Mesendoderm (in vitro differentiated cells): Measurements from ENCODE around the gene CPNE4.

Experiments
- DNase-seq: peaks from one replicate; pipeline ENCODE4 v3.0.0; 2013
- H2AK5ac ChIP-seq: 2 replicates; pipeline ENCODE4 v1.6.1; 2013; ENCODE audit warnings: low read length, inconsistent platforms
- H2BK120ac ChIP-seq: 2 replicates; pipeline ENCODE4 v1.6.1; 2013; ENCODE audit warnings: low read depth, mild to moderate bottlenecking, low read length, moderate library complexity, mixed read lengths
- H2BK15ac ChIP-seq: replicated peaks from 2 replicates; pipeline ENCODE4 v1.6.1; 2013; ENCODE audit warnings: low read depth, mild to moderate bottlenecking, moderate library complexity
- H2BK5ac ChIP-seq: 2 replicates; pipeline ENCODE4 v1.6.1; 2013; ENCODE audit warnings: low read length, inconsistent platforms
- H3K18ac ChIP-seq: 2 replicates; pipeline ENCODE4 v1.6.1; 2013; ENCODE audit warnings: mild to moderate bottlenecking, low read length, mixed read lengths
- H3K23ac ChIP-seq: one replicate; pipeline ENCODE4 v1.6.1; 2013; ENCODE audit warnings: low read length
- H3K27ac ChIP-seq: 2 replicates; pipeline ENCODE4 v1.5.1; 2013; ENCODE audit warnings: low read depth, mild to moderate bottlenecking, inconsistent platforms, low read length, moderate library complexity
- H3K27me3 ChIP-seq: 2 replicates; pipeline ENCODE4 v1.6.1; 2013; ENCODE audit warnings: low read length, control low read depth, mild to moderate bottlenecking, inconsistent platforms; ENCODE audit not compliant: insufficient read depth, poor library complexity
- H3K36me3 ChIP-seq: 2 replicates; pipeline ENCODE4 v1.6.1; 2013; ENCODE audit warnings: low read length, inconsistent platforms; ENCODE audit not compliant: control insufficient read depth, insufficient read depth
- H3K4ac ChIP-seq: one replicate; pipeline ENCODE4 v1.6.1; 2013; ENCODE audit warnings: low read depth, mild to moderate bottlenecking, low read length, moderate library complexity
- H3K4me1 ChIP-seq: 2 replicates; pipeline ENCODE4 v1.6.1; 2013; ENCODE audit warnings: low read depth, low read length, inconsistent platforms; ENCODE audit not compliant: control insufficient read depth
- H3K4me2 ChIP-seq: 2 replicates; pipeline ENCODE4 v1.6.1; 2013; ENCODE audit warnings: low read length
- H3K4me3 ChIP-seq: 2 replicates; pipeline ENCODE4 v1.5.1; 2013; ENCODE audit warnings: mild to moderate bottlenecking, low read length
- H3K56ac ChIP-seq: one replicate; pipeline ENCODE4 v1.6.1; 2013; ENCODE audit warnings: low read length
- H3K79me1 ChIP-seq: 2 replicates; pipeline ENCODE4 v1.6.1; 2013; ENCODE audit warnings: low read length, inconsistent platforms
- H3K79me2 ChIP-seq: 2 replicates; pipeline ENCODE4 v1.6.1; 2013; ENCODE audit warnings: mild to moderate bottlenecking, low read length; ENCODE audit not compliant: control insufficient read depth, insufficient read depth
- H3K9ac ChIP-seq: 2 replicates; pipeline ENCODE4 v1.6.1; 2013; ENCODE audit warnings: low read length, inconsistent platforms
- H4K5ac ChIP-seq: one replicate; pipeline ENCODE4 v1.6.1; 2013; ENCODE audit warnings: low read length
- H4K8ac ChIP-seq: one replicate; pipeline ENCODE4 v1.6.1; 2013; ENCODE audit warnings: low read depth, mild to moderate bottlenecking, control low read depth, low read length, moderate library complexity
- WGBS: extraction: QIAGEN DNeasy Blood & Tissue Kit; methylation state at CpG from one replicate; pipeline ENCODE4 v1.1.7; 2013; ENCODE audit warnings: low lambda C conversion rate, missing lambda C conversion rate; ENCODE audit not compliant: insufficient coverage; ENCODE audit errors: extremely low coverage; 5-methylcytosine and 5-hydroxymethylcytosine counted together

CPNE4 gene

DNA sequence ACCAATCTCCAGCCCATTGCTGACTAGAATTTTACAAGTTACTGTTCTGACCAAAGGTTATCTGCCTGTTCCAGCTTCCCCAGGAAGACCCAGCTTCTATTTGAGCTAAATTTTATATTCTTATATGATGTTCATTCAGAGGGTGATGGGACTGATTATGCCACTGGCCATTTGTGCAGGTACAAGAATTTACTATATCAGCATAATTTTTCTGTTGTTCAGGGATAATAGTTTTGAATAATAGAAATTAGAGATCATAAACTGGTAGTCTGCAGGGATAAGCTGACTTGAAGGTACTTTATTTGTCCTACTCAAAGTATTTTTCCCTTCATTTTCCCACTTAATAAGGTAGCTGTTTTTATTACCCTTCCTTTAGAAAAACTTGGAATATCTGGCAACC, 309.4 kb downstream of the CPNE4 start:
- no peak overlapping the region for H2BK15ac ChIP-seq
- peak overlapping the region; percentile 35 for H2BK120ac ChIP-seq
- H3K56ac ChIP-seq = no peak overlapping the region
- H3K27ac ChIP-seq = no peak overlapping the region
- H2BK5ac ChIP-seq = no peak overlapping the region
- H3K4me1 ChIP-seq = no peaks in the 10 kb centered on the region
- no peak for DNase-seq
- H4K8ac ChIP-seq = no peak overlapping the region
- no peak overlapping the region for H2AK5ac ChIP-seq
- no peak overlapping the region for H3K18ac ChIP-seq
- no peak overlapping the region for H3K4me3 ChIP-seq
- H3K27me3 ChIP-seq = no peaks in the 10 kb centered on the region
- H3K4me2 ChIP-seq = no peak overlapping the region
- no peaks in the 10 kb centered on the region for H3K79me2 ChIP-seq
- no peaks in the 10 kb centered on the region for H3K36me3 ChIP-seq
- no peaks in the 10 kb centered on the region for H3K79me1 ChIP-seq
- H3K23ac ChIP-seq = no peak overlapping the region
- H3K9ac ChIP-seq = no peak overlapping the region
- H4K5ac ChIP-seq = no peak overlapping the region
- H3K4ac ChIP-seq = no peak overlapping the region

DNA sequence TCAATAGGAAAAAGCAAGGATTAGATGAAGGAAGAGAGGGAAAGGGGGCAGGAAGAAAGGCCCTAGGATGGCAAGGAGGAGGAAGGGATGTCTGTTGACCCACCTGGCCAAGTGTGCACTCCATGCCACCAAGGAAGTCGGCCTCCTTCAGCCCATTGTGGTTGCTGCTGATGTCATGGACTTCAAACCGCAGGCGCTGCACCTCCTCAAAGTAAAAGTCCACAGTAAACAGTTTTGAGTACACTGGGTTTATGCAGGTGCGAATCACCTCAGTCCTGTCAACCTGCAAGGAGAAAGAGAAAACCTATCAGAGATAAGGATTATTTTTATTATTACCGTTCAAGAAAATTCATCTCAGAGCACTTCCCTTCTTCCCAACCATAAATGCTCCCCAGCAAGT, 311.5 kb downstream of the CPNE4 start:
- Histone ChIP-seq H2AK5ac (no peak overlapping the region), H4K5ac (no peak overlapping the region), H3K4me2 (no peak overlapping the region), H2BK15ac (no peak overlapping the region), H3K4me3 (no peak overlapping the region), H4K8ac (no peak overlapping the region), H3K79me1 (no peaks in the 10 kb centered on the region), H3K4ac (no peak overlapping the region), H3K36me3 (no peaks in the 10 kb centered on the region), H3K27ac (no peak overlapping the region), H3K56ac (no peak overlapping the region), H2BK5ac (no peak overlapping the region), H3K18ac (no peak overlapping the region), H2BK120ac (no peak overlapping the region), H3K23ac (no peak overlapping the region), H3K79me2 (no peaks in the 10 kb centered on the region), H3K9ac (no peak overlapping the region), H3K27me3 (no peaks in the 10 kb centered on the region), H3K4me1 (no peaks in the 10 kb centered on the region)
- DNase-seq = no peak
- no CpG with 5 or more reads among the region's 5 CpGs for WGBS

DNA sequence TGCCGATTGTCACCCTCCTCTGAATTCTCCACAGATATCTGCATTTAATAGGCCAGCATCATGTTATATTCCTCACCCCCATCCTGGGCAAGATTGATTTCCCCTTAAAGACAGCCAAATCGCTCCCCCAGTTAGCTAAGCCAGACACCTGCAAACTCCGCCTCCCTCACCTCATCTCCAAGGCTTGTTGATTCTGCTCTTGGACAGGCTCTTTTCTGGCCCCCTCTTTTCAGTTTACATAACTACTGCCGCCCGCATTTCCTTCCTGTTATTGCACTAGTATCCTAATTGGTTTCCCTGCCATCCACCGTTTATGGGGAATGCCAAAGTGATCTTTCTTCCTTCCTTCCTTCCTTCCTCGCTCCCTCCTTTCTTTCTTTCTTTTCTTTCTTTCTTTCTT, 317.3 kb downstream of the CPNE4 start:
- Histone ChIP-seq H3K4ac (no peak overlapping the region), H3K4me3 (no peak overlapping the region), H3K4me2 (no peak overlapping the region), H4K5ac (no peak overlapping the region), H3K23ac (no peak overlapping the region), H3K79me2 (no peaks in the 10 kb centered on the region), H2BK15ac (no peak overlapping the region), H2BK120ac (no peak overlapping the region), H3K27me3 (no peaks in the 10 kb centered on the region), H3K18ac (no peak overlapping the region), H3K56ac (no peak overlapping the region), H2BK5ac (no peak overlapping the region), H2AK5ac (no peak overlapping the region), H3K27ac (no peak overlapping the region), H3K36me3 (no peaks in the 10 kb centered on the region), H3K4me1 (peaks cover 11% of the 10 kb centered on the region), H3K9ac (no peak overlapping the region), H4K8ac (no peak overlapping the region), H3K79me1 (no peaks in the 10 kb centered on the region)
- no CpG with 5 or more reads among the region's 7 CpGs for WGBS
- DNase-seq = peak; percentile 31

DNA sequence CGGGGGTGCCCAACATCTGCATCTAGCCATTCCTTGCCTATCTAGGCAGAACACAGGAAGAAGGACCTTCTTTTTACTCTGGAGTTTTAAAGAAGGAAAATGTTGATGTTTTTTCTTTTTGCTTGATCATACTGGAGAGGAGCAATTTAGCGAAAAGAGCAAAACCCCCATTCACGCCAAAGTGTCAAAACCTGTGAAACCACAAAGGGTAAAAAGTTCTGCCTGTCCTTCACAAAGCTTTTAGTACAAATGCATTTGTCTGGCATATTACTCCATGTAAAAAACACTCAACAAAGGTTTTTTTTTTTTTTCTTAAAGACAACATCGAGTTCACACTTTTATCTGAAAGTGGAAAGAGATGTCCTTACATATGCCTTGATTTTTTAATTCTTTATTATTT, 317.9 kb downstream of the CPNE4 start:
- Histone ChIP-seq H3K36me3 (no peaks in the 10 kb centered on the region), H3K18ac (peak overlapping the region; percentile 89), H3K27me3 (no peaks in the 10 kb centered on the region), H3K9ac (no peak overlapping the region), H2BK5ac (peak overlapping the region; percentile 8), H4K8ac (no peak overlapping the region), H3K56ac (peak overlapping the region; percentile 56), H3K4me3 (no peak overlapping the region), H3K4me1 (peaks cover 12% of the 10 kb centered on the region), H3K79me1 (no peaks in the 10 kb centered on the region), H4K5ac (no peak overlapping the region), H2AK5ac (no peak overlapping the region), H3K27ac (peak overlapping the region; percentile 51), H3K23ac (no peak overlapping the region), H2BK120ac (peak overlapping the region; percentile 52), H3K4ac (peak overlapping the region; percentile 43), H2BK15ac (no peak overlapping the region), H3K79me2 (no peaks in the 10 kb centered on the region), H3K4me2 (no peak overlapping the region)
- no CpG with 5 or more reads among the region's 4 CpGs for WGBS
- DNase-seq = no peak

DNA sequence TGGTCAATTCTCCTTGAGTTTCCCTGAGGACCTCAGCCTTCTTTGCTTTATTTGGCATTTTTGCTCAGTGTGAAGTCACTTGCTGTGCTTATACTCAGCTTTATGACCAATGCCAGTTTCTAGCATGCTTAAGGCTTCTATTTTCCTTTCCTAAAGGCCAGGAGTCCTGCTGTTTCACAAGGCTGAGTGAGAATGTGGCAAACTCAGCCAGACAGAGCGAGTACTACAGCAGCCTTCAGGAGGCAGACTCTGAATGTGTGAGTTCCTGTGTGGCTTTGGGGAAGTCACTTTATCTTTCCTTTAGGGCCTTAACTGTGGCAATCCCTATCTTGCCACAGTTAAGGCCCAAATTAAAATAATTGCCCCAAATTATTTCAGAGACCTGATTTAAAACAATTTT, 318.8 kb downstream of the CPNE4 start:
- no peaks in the 10 kb centered on the region for H3K27me3 ChIP-seq
- H3K79me1 ChIP-seq = no peaks in the 10 kb centered on the region
- H3K27ac ChIP-seq = peak overlapping the region; percentile 59
- H3K9ac ChIP-seq = no peak overlapping the region
- H2BK120ac ChIP-seq = no peak overlapping the region
- H3K4me1 ChIP-seq = peaks cover 15% of the 10 kb centered on the region
- H4K8ac ChIP-seq = no peak overlapping the region
- H3K18ac ChIP-seq = peak overlapping the region; percentile 25
- no peak overlapping the region for H3K4me3 ChIP-seq
- H3K36me3 ChIP-seq = no peaks in the 10 kb centered on the region
- DNase-seq = peak; percentile 89
- no CpG with 5 or more reads among the region's 1 CpG for WGBS
- H3K23ac ChIP-seq = no peak overlapping the region
- H2BK5ac ChIP-seq = no peak overlapping the region
- no peaks in the 10 kb centered on the region for H3K79me2 ChIP-seq
- peak overlapping the region; percentile 63 for H3K56ac ChIP-seq
- no peak overlapping the region for H3K4ac ChIP-seq
- no peak overlapping the region for H2BK15ac ChIP-seq
- no peak overlapping the region for H3K4me2 ChIP-seq
- no peak overlapping the region for H4K5ac ChIP-seq
- H2AK5ac ChIP-seq = no peak overlapping the region

DNA sequence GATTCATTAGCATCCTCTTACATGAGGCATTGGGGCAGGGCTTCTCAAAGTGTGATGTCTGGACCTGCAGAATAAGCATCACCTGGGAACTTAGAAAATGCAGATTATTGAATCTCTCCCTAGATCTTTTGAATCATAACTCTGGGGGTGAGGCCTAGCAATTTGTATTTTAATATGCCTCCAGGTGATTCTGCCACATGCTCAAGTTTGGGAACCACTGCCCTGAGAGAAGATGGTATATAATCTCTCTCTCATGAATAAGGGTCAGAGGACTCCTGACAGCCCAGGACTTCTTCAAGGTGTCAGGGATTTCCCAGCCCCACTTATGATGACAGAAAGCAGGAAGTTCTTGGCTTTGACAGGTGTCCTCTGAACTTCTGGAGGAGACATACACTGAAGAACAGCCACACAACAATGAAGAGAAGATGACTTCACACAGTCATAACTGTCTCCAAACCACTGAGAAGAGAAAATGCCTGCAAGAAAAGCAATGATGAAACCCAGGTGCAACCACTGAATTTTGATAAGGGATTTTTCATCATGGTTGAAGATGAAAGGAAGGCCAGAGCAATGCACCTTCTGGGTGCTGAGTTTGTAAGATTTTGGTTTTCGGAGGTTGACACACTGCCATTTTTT, 320.1 kb downstream of the CPNE4 start:
- no peak overlapping the region for H3K4me3 ChIP-seq
- no peak overlapping the region for H2BK5ac ChIP-seq
- peak overlapping the region; percentile 70 for H3K18ac ChIP-seq
- DNase-seq = no peak
- H3K9ac ChIP-seq = no peak overlapping the region
- no peaks in the 10 kb centered on the region for H3K36me3 ChIP-seq
- no CpG with 5 or more reads among the region's 1 CpG for WGBS
- H3K79me1 ChIP-seq = no peaks in the 10 kb centered on the region
- no peaks in the 10 kb centered on the region for H3K79me2 ChIP-seq
- H3K27ac ChIP-seq = no peak overlapping the region
- peak overlapping the region; percentile 74 for H2BK120ac ChIP-seq
- H2AK5ac ChIP-seq = no peak overlapping the region
- H3K56ac ChIP-seq = no peak overlapping the region
- H3K23ac ChIP-seq = no peak overlapping the region
- no peaks in the 10 kb centered on the region for H3K27me3 ChIP-seq
- peaks cover 17% of the 10 kb centered on the region for H3K4me1 ChIP-seq
- H3K4me2 ChIP-seq = no peak overlapping the region
- no peak overlapping the region for H4K8ac ChIP-seq
- H2BK15ac ChIP-seq = peak overlapping the region; percentile 94
- no peak overlapping the region for H4K5ac ChIP-seq
- no peak overlapping the region for H3K4ac ChIP-seq
